ENCODE measurements around the gene CDCP1.

Gene CDCP1

DNA sequence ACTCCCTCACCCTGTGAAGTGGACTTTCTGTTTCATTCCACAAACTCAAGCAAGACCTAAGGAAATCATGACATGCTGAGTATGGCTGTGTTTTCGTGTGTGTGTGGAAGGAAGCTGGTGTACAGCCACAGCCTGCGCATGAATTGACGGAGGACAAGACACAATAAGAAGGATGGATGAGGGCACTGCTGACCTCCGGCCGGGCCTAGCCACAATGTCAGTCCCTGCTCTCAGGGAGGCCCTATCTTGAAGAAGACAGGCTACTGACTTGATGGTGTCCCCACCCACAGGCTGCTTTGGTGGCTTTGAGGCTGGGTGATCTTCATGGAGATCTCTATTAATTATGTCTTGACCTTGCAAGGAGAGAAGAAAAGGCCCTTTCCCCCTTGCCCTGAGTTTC, 39.3 kb upstream of the CDCP1 start:
- TF ChIP-seq, protein P1, sequence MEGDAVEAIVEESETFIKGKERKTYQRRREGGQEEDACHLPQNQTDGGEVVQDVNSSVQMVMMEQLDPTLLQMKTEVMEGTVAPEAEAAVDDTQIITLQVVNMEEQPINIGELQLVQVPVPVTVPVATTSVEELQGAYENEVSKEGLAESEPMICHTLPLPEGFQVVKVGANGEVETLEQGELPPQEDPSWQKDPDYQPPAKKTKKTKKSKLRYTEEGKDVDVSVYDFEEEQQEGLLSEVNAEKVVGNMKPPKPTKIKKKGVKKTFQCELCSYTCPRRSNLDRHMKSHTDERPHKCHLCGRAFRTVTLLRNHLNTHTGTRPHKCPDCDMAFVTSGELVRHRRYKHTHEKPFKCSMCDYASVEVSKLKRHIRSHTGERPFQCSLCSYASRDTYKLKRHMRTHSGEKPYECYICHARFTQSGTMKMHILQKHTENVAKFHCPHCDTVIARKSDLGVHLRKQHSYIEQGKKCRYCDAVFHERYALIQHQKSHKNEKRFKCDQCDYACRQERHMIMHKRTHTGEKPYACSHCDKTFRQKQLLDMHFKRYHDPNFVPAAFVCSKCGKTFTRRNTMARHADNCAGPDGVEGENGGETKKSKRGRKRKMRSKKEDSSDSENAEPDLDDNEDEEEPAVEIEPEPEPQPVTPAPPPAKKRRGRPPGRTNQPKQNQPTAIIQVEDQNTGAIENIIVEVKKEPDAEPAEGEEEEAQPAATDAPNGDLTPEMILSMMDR (conservative IDR thresholded peaks at IDR 0.05) = no peak
- H3K27ac ChIP-seq = no peak overlapping the region

DNA sequence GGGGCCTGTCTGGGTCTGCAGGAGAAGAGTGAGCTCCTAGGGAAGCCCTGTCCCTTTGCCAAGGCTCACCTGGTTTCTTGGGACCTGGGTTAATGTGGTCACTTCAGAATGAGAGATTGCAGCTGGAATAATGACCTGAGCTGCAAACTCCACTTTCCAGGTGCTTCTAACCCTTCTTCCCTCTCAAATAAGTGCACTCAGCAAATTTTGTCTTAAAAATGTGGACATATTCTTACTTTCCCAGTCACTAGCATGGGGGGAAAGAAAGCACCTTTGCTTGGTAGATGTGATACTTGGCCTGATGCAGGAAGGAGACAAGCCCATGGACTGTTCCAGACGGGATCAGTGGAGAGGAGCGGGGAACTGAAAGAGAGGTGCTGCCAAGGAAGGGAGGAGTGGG, 38.9 kb upstream of the CDCP1 start:
- TF ChIP-seq, protein P1 (conservative IDR thresholded peaks at IDR 0.05) = no peak
- H3K27ac ChIP-seq = no peak overlapping the region

DNA sequence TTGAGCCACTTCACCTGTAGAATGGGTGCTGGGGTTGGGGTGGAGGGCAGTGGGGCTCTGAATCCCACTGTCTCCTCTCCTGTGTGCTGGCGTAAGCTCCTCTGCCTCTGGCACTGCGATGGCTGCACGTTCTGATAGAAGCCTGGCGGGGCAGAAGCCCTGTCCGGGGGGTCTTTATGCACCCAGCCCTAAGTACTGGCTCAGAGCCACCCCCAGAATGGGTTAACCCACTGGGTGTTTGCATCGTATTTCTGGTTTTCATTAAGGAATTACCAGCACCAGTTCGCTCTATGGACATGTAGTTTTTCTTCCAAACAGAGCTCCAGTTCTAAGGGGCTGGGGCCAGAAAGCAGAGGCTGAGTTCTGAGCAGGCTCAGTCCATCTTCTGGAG, 37.7 kb upstream of the CDCP1 start:
- H3K27ac ChIP-seq = peak overlapping the region; percentile 46; the same call in 1 of the 2 replicates
- TF ChIP-seq, protein P1 (conservative IDR thresholded peaks at IDR 0.05) = no peak

- peak overlapping the region; percentile 46 for H3K27ac ChIP-seq
- TF ChIP-seq, protein P1 (conservative IDR thresholded peaks at IDR 0.05) = no peak
Observed at GRCh38 chr3:45182915-45183871, 37.0 kb upstream of the CDCP1 start.

- H3K27ac ChIP-seq = no peak overlapping the region
- TF ChIP-seq, protein P1 (conservative IDR thresholded peaks at IDR 0.05) = no peak
Observed at GRCh38 chr3:45181496-45181895, 35.3 kb upstream of the CDCP1 start.

DNA sequence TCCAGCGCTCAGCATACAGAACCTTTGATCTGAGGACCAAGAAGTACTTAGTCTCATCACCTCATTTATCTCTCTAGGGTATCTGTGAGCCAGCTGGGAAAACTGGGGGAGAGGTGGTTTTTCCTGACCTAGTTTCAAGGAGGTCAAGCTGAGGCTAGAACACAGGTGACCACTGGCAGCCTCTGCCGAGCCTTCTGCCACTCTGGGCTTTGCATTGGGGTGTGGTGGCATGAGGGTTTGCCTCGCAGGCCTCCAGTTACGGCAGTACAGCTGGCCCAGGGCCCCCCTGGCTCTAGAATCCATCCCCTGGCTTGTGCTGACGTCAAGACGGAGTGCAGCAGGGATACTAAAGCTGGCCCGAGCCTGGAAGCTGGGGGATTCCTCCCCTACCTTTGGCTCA, 34.7 kb upstream of the CDCP1 start:
- H3K27ac ChIP-seq = no peak overlapping the region
- TF ChIP-seq, protein P1 (conservative IDR thresholded peaks at IDR 0.05) = no peak

DNA sequence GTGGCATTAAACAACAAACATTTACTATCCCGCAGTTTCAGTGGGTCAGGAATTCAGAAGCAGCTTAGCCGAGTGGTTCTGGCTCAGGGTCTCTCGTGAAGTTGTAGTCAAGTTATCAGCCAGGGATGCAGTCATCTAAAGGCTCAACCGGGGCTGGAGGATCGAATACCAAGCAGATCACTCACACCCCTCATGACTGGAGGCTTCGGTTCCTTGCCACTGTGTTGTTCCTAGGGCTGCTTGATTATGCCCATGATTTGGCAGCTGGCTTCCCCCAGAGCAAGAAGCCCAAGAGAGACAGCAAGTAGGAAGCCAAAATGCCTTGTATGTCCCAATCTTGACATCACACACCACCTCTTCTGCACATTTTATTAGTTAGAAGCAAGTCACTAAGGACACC, 33.9 kb upstream of the CDCP1 start:
- no peak overlapping the region for H3K27ac ChIP-seq
- TF ChIP-seq, protein P1 (conservative IDR thresholded peaks at IDR 0.05) = no peak

All from VCaP (cell line).